A549 (cell line): ENCODE results near the gene TESPA1.

Experiments
- CEBPB ChIP-seq, 2 experiments: fragments of >200 bp in 1 of 2; sonication (Bioruptor Twin) in 1 of 2; formaldehyde crosslinking in 1 of 2; IDR thresholded peaks; 2 replicates each; pipeline ENCODE4 v1.6.1; 2012 to 2016
- CHD2 ChIP-seq: fragments of 150-350 bp; IDR thresholded peaks from 2 replicates; pipeline ENCODE4 v1.6.1; 2014; ENCODE audit warnings: low read length; ENCODE audit not compliant: partially characterized antibody
- CTCF ChIP-seq: fragments of >200 bp; sonication (Bioruptor Twin); formaldehyde crosslinking; IDR thresholded peaks from 3 replicates; pipeline ENCODE4 v1.5.1; 2016
- EP300 ChIP-seq, 2 experiments: fragments of >200 bp; sonication (Bioruptor Twin); formaldehyde crosslinking; IDR thresholded peaks; 2 replicates in 1 of 2; 3 replicates in 1 of 2; pipeline ENCODE4 v1.6.1; 2016 to 2017
- GATA3 ChIP-seq: IDR thresholded peaks from 2 replicates; pipeline ENCODE4 v1.6.1; 2012; ENCODE audit warnings: borderline replicate concordance
- JUN ChIP-seq, 2 experiments: fragments of >200 bp; sonication (Bioruptor Twin); formaldehyde crosslinking; IDR thresholded peaks; 2 replicates in 1 of 2; 3 replicates in 1 of 2; pipeline ENCODE4 v1.6.1; 2016 to 2017
- KDM1A ChIP-seq: fragments of 200-600 bp; sonication (generic); IDR thresholded peaks from 2 replicates; pipeline ENCODE4 v1.6.1; 2016; ENCODE audit warnings: low read depth, mild to moderate bottlenecking
- MAFK ChIP-seq: fragments of 450-650 bp; IDR thresholded peaks from 2 replicates; pipeline ENCODE4 v1.6.1; 2014; ENCODE audit not compliant: partially characterized antibody
- MAX ChIP-seq: IDR thresholded peaks from 2 replicates; pipeline ENCODE4 v1.6.1; 2012
- PHF8 ChIP-seq: fragments of 200-600 bp; sonication (generic); IDR thresholded peaks from 2 replicates; pipeline ENCODE4 v1.6.1; 2016; ENCODE audit warnings: low read depth, mild to moderate bottlenecking, antibody characterized with exemption, moderate library complexity, borderline replicate concordance
- POLR2A ChIP-seq: IDR thresholded peaks from 2 replicates; pipeline ENCODE4 v1.6.1; 2012; ENCODE audit warnings: mild to moderate bottlenecking, low read length
- REST ChIP-seq: fragments of 200-600 bp; sonication (generic); IDR thresholded peaks from 2 replicates; pipeline ENCODE4 v1.6.1; 2016; ENCODE audit warnings: antibody characterized with exemption, mild to moderate bottlenecking, moderate library complexity
- RNF2 ChIP-seq: fragments of 200-600 bp; sonication (generic); IDR thresholded peaks from 2 replicates; pipeline ENCODE4 v1.6.1; 2016; ENCODE audit warnings: low read depth, mild to moderate bottlenecking, antibody characterized with exemption, moderate library complexity, borderline replicate concordance
- USF2 ChIP-seq: fragments of 450-650 bp; IDR thresholded peaks from 2 replicates; pipeline ENCODE4 v1.6.1; 2014; ENCODE audit warnings: antibody characterized with exemption

- TF ChIP-seq JUN (IDR thresholded peaks at IDR 0.05) (no peak), CTCF (no peak), POLR2A (no peak), PHF8 (no peak), MAFK (no peak), GATA3 (no peak), MAX (no peak), EP300 (IDR thresholded peaks at IDR 0.05) (no peak), RNF2 (no peak), CEBPB (IDR thresholded peaks at IDR 0.05) (no peak), REST (no peak), KDM1A (no peak), USF2 (no peak), CHD2 (no peak)
Observed at GRCh38 chr12:54950071-54950727, 34.4 kb downstream of the TESPA1 start.
